Activated naive CD8-positive, alpha-beta T cell treated with anti-CD3 and anti-CD28 coated beads for 36 hours (primary cell): ENCODE results near the gene MMP21. TPM values are rescaled to one million over a fixed set of nuclear protein-coding genes. Genes with fewer than 3 reads are reported as not detected.
A peak's percentile ranks its signal among the peaks of the same experiment; 100 is the strongest.

Source experiments
- DNase-seq: peaks from one replicate; pipeline ENCODE4 v3.0.0; 2021
- H3K27ac Mint-ChIP-seq: one replicate; pipeline ENCODE4 v1.8.0; 2022; ENCODE audit warnings: mild to moderate bottlenecking, moderate library complexity, mixed read lengths
- H3K27me3 Mint-ChIP-seq: one replicate; pipeline ENCODE4 v1.8.0; 2022; ENCODE audit warnings: mild to moderate bottlenecking, mixed read lengths
- H3K36me3 Mint-ChIP-seq: one replicate; pipeline ENCODE4 v1.8.0; 2021; ENCODE audit warnings: mild to moderate bottlenecking, mixed read lengths
- H3K4me1 Mint-ChIP-seq: one replicate; pipeline ENCODE4 v1.8.0; 2021; ENCODE audit warnings: mixed read lengths
- H3K4me3 Mint-ChIP-seq: one replicate; pipeline ENCODE4 v1.8.0; 2022; ENCODE audit warnings: mild to moderate bottlenecking, moderate library complexity, mixed read lengths
- H3K9me3 Mint-ChIP-seq: one replicate; pipeline ENCODE4 v1.8.0; 2022; ENCODE audit warnings: mixed read lengths
- total RNA-seq, 2 experiments: library from RNA; stranded (reverse); gene quantifications; one replicate each; pipeline ENCODE4 v1.2.3, GENCODE V29; 2021

The MMP21 gene
- total RNA-seq, 2 experiments from 2014 or later, result not detected

- H3K36me3 Mint-ChIP-seq, result peaks cover 25% of the 10 kb centered on the region
- peak; percentile 99 for DNase-seq
- peak within 1 kb of the TSS; percentile 96 for H3K27ac Mint-ChIP-seq
- H3K4me3 Mint-ChIP-seq, result peak within 1 kb of the TSS; percentile 95
- H3K9me3 Mint-ChIP-seq, result peaks cover 3% of the 10 kb centered on the region
- peaks cover 25% of the 10 kb centered on the region for H3K4me1 Mint-ChIP-seq
- no peaks in the 10 kb centered on the region for H3K27me3 Mint-ChIP-seq
Observed at GRCh38 chr10:125719173-125720001, 56.2 kb downstream of the MMP21 start, which contains the start of gene EDRF1. EDRF1 (plus strand) TSS chr10:125719709; CDS start chr10:125719808, 99 bp downstream.

Other genes starting within 250 kb of the MMP21 start
- gene TEX36, start 92.7 kb downstream of the MMP21 start, total RNA-seq, result not detected
- 10 to 100 TPM; 28.1 to 30.6 TPM for gene EDRF1, start 56.1 kb downstream of the MMP21 start, total RNA-seq
- gene UROS, start 47.4 kb upstream of the MMP21 start, total RNA-seq, result 10 to 100 TPM; 48.4 to 50.1 TPM
- gene BCCIP, start 47.7 kb upstream of the MMP21 start, total RNA-seq, result 100 to 1,000 TPM; 156 to 158 TPM
- 10 to 100 TPM; 27.6 to 27.8 TPM for gene DHX32, start 105.5 kb upstream of the MMP21 start, total RNA-seq
- gene FANK1, start 120.7 kb upstream of the MMP21 start, total RNA-seq, result 1 to 10 TPM in 1 of 2 experiments, under 1 TPM in 1; 0.92 to 1.1 TPM